Measurements from ENCODE around the gene ST8SIA6.

ST8SIA6 gene

GRCh38 chr10:17385066-17385465 is 69.3 kb downstream of the ST8SIA6 start:
- DNase-seq (ENCODE audit: low read depth), result no peak

DNA sequence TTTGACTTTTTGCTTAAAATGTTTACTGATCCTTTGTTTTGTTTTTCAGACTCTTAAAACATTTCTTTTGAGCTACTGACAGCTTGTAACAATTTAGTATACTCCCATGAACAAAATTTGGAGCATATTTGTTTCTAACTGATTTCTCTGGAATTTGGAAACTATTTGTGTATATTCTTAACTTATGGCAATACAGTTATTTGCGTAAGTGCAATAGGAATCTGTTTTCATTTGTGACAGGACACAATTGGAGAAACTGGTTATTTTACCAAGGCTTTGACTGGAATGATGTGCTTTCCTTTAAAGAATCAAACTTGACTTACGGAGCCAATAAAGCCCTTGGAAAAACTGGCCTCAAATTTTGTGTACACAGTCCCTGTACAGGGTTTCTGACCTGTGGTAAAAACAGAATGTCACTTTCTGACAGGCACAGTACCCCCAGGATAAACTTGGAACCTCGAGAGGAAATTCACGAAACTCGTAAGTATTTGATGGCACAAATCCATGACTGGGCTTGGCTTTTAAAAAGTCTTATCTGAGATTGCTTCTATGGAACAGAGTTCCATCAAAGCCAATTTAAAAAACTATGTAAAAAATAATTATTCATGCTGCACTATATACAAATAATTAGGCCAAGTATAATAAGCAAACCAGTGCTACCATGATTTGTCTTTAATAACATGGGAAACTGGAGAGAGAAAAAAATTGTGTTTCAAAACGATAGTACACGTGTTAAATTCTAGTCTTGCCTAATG is 70.4 kb downstream of the ST8SIA6 start:
- no peak for DNase-seq (ENCODE audit: low read depth)

- DNase-seq (ENCODE audit: low read depth), result no peak
Observed at GRCh38 chr10:17381502-17382142, 72.8 kb downstream of the ST8SIA6 start.

DNA sequence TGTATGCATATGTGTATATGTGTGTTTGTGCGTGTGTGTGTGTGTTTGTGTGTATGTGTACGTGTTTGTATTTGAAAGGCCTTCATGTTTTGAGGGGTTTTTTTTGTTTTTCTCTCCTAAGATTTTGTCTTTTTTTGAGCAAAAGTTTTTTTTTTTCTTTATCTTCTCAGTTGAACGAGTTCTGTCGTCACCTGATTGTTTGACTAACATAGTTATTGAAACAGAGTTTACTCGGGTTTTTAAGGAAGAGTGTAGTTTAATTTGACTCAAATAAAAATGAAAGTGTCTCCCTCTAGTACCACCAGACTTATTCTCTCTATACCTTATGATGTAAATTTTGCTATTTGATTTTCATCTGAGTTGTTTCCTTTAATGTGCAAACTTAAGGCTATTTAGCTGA is 73.5 kb downstream of the ST8SIA6 start:
- no peak for DNase-seq (ENCODE audit: low read depth)

DNA sequence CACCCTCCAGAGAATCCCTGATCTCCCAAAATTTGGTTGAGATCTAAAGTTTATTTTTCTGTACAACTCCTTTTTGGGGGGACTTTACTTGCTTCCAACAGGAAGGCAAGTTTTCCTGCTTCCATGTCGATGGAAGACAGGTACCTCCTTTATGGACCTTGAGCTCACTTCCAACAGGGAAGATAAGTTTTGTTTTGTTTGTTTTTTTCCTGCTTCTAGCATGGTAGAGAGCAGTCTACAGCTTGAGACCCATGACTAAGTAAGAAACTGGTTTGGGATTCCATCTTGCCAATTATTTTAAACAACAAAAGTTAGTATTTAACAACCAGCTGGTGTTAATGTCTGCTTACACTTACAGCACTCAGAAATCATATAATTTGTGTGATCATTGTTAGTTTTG is 74.4 kb downstream of the ST8SIA6 start:
- DNase-seq (ENCODE audit: low read depth), result no peak

DNA sequence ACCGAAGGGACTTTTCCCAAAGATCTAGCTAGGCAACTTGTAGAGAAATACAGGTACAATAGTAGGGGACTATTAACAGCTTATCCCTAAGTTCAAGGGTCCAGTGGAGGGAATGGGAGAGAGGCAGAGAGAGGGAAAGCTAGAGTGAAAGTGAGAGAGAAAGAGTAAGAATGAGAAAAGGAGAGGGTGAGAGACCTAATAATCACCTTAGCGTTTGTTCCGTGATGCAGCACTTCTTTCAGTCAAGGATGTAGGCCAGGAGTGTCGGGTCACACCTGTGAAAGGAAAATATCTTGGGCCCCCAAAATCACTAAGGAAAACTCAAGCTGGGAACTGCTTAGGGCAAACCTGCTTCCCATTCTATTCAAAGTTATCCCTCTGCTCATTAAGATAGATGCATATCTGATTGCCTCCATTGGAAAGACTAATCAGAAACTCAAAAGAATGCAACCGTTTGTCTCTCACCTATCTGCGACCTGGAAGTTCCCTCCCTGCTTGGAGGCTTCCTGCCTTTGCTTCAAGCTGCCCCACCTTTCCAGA is 75.2 kb downstream of the ST8SIA6 start:
- no peak for DNase-seq (ENCODE audit: low read depth)

- DNase-seq (ENCODE audit: low read depth), result no peak
Observed at GRCh38 chr10:17375936-17376584, 78.3 kb downstream of the ST8SIA6 start.

- DNase-seq (ENCODE audit: low read depth), result no peak
Observed at GRCh38 chr10:17368708-17369272, 85.6 kb downstream of the ST8SIA6 start.

DNA sequence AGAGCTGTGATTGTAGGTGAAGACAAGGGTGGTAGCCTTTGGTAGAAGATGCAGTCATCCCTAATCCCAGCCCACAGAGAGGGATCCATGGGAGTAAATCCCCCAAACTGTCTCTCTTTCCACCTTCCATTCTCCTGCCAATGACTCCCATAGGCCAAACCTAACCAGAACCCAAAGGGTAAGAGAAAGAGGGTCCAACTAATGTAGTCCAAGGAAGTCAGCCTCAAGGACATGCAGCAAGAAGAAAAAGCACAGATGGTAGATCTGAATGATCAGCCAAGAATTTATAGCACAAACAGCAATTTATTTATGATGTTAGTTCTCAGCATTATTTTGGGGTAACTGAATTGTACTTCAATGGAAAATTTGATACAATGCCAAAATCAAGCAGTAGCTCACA is 87.7 kb downstream of the ST8SIA6 start:
- no peak for DNase-seq (ENCODE audit: low read depth)

GRCh38 chr10:17365402-17365801 is 89.0 kb downstream of the ST8SIA6 start:
- DNase-seq (ENCODE audit: low read depth), result no peak

GRCh38 chr10:17358461-17358860 is 95.9 kb downstream of the ST8SIA6 start:
- DNase-seq (ENCODE audit: low read depth), result no peak

DNA sequence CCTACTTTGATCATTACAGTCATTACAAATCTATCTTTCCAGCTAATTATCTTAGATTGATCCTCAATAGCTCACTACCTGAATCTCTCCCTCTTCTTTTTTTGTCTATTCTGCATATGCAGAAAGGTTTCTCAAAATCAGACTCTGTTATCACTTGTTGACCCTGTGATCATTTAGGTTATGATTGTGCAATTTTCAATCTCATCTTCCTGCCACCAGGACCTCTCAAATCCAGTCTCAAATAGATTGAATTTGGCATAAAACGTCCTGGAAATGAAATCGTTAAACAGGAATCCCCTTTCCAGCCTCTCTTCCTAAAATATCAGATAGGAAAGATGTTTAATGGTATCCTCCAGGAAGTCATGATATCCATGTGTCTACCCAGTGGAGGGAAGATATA is 96.6 kb downstream of the ST8SIA6 start:
- DNase-seq (ENCODE audit: low read depth), result no peak

DNA sequence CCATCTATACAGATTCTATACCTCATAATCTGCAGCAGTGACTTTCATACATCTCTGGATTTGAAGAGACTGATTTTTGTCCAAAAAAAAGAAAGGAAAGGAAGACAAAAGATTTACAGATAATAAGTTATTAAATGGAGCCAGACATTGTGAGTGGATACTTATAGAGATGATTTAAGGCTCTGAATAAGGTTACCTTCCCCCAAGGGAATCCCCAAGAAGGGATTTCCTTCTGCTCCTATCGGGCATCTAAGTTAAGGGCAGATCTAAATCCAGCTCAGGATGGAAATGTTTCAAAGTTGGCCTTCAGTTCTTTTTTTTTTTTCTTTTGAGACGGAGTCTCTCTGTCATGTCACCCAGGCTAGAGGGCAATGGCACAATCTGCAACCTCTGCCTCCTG is 97.6 kb downstream of the ST8SIA6 start:
- DNase-seq (ENCODE audit: low read depth), result no peak

GRCh38 chr10:17354781-17355180 is 99.6 kb downstream of the ST8SIA6 start:
- DNase-seq (ENCODE audit: low read depth), result no peak

DNA sequence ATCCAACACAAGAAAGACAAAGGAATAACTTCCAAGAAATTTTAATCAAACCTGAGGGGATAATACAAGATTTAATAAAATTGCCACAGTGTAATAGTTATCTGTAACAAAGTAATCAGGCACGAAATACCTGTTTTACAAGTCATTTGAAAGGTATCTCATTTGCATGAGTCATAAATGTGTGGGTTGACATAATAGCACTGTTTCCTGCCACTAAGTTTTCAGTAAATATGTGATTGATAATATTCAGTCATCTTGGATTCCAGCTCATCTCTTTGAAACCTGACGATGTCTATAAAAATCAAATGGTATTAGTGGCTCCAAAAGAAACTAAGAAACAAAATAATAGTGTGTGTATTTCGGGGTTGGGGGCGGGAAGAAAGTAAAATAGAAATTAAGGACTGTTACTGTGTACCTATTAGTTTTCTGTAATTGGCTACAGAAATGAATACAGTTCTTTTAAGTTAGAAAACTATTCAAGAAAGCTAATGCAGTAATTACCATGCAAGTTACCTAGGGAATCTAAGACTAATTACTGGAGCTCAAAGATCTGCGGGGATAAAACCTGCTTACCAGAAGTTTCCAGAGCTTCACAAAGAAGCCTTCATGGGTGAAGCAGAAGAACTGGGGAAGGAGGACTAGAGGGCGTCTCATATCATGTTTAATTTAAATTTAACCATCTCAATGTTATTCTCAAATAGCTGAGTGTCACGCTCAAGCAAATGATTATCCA is 100.7 kb downstream of the ST8SIA6 start:
- no peak for DNase-seq (ENCODE audit: low read depth)

- DNase-seq (ENCODE audit: low read depth), result no peak
Observed at GRCh38 chr10:17352583-17352982, 101.8 kb downstream of the ST8SIA6 start.

DNA sequence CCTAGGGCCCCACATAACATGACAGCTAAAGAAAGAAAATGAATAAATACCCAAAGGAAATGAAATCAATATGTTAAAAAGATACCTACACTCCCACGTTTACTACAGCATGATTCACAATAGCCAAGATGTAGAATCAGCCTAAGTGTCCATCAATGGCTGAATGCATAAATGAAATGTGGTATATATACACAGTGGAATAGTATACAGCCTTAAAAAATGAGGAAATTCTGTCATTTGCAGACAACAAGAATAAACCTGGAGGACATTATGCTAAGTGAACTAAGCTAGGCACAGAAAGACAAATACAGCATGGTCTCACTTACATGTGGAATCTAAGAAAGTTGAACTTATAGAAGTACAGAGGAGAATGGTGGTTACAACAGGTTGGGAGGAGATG is 102.9 kb downstream of the ST8SIA6 start:
- DNase-seq (ENCODE audit: low read depth), result no peak

DNA sequence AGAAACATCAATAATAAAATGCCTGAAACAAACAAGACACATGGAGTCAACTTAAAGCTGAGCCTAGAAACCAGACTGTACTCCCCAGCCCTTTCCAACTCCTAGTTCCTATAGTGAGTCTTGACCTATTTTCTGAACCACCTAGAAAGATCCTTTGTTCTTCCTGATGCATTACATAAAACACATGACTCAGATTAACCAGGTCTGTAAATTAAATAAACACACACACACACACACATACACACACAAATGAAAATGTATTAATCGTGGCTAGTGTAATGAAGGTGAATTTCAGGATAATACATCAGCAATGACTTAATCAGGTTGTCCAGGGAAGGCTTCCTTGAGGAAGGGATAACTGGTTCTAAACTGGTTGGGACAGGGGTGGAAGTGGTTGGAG is 104.7 kb downstream of the ST8SIA6 start:
- no peak for DNase-seq (ENCODE audit: low read depth)

DNA sequence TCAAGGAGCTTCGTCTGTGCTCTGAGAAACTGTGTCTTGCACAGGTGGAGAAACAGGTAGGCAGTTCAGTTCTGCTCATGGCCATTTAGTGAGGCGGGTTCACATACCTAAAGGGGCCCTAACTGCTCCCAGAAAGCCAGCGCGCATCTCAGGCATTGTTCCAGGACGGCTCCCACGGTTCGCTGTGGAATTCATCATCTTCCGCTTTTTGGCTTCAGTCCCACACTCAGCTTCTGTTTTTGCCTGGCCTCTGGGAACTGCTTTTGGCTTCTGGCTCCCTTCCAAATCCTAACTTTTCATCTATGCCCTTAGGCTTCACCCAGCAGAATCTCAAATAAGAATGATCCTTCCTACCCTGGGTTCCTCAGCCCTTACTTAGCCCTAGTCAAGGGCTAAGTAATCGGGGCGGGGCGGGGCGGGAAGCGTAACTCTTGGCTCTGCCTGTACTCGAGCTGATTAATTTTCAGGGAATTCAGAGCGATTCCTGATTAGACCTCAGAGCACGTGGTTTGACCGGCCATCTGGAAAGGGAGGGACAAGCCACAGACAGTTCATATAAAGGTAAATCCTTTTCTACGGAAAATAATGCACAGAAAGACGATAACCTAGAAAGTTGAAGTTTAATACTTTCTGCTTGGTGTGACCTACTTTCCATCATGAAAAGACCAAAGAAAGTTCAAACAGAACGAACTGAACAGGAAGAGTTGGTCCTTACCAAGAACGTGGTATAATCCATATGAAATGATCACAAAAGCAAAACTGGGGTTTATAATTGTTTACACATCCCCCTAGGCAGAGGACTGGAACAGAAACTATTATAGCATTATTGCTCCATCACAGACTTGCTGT is 105.7 kb downstream of the ST8SIA6 start:
- peak; percentile 82 for DNase-seq (ENCODE audit: low read depth)

DNA sequence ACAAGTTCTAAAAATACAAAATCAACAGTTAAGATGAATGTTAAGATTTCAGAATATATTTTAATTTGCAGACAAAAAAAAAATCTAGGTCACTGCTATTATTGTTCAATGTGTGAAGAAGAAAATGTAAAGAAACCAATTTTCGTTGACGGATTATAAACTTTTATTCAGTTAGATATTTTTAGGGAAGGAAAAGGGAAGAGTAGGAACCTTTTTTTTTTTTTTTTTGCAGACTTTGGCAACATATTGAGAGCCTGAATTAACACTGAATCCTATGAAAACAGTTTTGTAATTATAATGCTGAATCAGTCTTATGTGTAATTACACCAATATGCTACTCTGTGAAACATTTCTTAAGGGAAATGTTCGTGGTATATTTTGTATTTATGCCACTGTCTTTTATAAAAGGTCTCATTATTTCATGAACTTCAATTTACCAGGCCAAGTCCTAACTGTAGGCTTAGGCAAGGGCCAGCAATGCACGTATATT is 106.3 kb downstream of the ST8SIA6 start:
- DNase-seq (ENCODE audit: low read depth), result no peak

DNA sequence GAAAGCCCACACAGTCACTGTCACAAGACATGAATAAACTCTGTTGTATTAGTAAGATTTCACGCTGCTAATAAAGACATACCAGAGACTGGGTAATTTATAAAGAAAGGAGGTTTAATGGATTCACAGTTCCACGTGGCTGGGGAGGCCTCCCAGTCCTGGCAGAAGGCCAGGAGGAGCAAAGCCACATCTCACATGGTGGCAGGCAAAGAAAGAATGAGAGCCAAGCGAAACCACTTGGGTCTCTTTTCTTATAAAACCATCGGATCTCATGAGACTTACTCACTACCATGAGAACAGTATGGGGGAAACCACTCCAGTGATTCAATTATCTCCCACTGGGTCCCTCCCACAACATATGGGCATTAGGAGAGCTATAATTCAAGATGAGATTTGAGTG is 110.2 kb downstream of the ST8SIA6 start:
- no peak for DNase-seq (ENCODE audit: low read depth)

All from non-pigmented ciliary epithelial cell (primary cell).